Femur (tissue), 1 donor: Measurements from ENCODE around the gene PAH.
A peak's percentile ranks its signal among the peaks of the same experiment; 100 is the strongest.
"Not testable (repeated sequence)": the region's sequence is repeated elsewhere in the genome, so short reads cannot be mapped to it uniquely, and the experiment has no call there.

ENCODE experiments used
- DNase-seq: peaks from one replicate; pipeline ENCODE4 v3.0.0-alpha.2; 2017

PAH gene

DNA sequence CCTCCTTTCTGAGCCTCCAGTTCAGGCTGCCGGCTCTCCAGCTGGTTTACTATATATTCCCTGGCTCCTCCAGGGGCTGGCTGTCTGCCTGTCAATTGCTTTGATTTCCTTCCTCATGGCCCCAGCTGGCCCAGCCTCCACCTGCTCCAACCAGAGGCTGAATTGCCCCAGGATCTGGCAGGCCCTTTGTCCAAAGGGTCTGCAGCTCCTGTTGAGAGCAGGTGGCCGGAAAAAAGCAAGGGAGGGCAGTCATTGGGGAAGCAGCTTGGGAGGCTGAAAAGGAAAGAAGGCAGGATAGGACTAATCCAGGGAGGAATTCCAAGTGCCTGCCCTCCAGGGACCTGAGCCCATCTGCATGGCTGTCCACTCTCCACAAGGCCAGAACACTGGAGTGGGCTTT lies 25.3 kb downstream of the PAH start:
- DNase-seq: no peak

GRCh38 chr12:102888511-102888910 lies 28.5 kb downstream of the PAH start:
- no peak for DNase-seq

DNA sequence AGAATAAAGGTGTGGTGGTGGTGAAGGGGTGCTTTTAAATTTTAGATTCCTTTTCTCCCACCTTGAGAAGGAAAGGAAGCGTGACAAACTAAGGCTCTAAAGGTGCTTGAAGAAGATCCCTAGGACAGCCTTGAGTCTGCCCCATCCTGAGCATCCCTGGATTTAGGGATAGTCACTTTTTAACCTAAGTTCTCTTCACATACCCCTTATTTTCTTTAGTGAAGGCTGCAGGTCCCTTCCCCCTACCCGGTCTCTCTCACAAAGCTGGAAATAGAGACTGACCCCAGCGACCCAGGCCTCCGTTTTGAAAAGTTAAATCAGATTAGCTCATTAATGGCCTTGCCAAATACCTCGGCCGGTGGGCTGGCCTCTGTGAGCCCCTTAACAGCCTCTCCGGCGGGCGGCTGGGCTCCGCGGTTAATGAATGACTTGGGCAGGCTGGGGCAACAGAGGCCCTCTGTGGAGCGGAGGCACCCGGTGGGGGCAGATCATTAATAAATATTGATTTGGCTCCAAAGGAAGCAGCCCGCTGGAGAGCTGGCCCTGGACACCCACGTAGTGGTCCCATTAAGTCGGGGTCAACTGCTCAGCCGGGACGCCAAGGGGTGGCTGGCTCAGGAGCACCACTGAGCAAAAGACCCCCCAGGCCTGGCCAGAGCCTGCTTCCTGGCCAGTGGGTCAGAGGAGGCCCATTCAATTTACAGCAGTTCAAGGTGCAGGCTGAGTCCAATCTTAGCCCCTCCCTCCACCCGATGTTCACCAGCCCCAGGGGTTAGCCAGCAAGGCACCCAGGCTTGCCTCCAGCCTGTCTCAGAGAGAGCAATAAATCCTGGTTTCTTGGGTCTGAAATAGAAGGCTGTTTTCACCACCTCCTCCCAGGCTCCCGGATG lies 31.8 kb downstream of the PAH start:
- DNase-seq: no peak

DNA sequence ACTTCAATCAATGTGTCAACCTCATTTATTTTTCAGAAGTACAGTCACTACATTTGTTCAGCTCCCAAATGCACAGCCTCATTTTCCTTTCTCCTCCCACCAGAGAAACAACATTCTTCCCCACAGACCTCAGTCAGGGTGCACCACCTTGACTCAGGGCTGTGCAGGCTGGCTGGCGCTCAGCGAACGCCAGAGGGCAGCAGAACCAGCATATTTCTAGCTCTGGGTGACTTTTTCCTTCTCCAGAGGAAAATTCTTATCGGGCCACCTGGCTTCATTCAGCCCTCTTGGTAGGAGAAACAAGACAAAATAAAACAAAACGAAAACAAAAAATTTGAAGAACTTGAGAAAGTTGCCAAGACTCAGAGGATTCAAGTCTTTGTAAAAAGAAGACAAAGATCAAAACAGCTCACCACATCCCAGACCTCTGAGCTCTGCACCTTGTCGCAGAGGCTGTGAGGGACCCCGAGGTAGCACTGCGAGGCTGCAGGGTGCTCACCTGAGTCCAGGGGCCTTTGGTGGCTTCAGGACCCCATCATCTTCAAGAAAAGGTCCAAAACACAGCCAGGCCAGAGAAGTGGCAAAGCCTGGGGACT lies 33.7 kb downstream of the PAH start:
- DNase-seq: peak; percentile 35

- DNase-seq: no peak
These were observed 36.3 kb downstream of the PAH start for GRCh38 chr12:102880783-102881182.

- peak; percentile 25 for DNase-seq
These were observed 37.8 kb downstream of the PAH start for GRCh38 chr12:102879144-102879763.

DNA sequence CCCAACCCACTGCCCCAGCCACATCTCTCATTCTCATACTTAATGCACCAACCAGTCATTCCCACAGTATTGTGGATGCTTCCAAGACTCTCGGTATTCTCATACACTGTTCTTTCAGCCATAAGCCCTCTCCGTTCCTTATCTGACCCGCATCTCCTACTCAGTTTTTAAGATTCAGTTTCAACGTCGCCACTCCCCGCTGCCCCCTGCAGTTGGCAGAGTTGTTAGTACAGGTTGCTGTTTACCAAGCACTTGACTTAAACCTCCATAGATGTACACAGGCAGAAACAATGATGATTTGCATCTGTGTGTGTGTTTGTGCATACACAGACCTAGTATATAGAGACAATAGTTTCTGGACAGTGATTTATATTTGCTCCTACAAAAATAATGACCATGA lies 40.2 kb downstream of the PAH start:
- no peak for DNase-seq

DNA sequence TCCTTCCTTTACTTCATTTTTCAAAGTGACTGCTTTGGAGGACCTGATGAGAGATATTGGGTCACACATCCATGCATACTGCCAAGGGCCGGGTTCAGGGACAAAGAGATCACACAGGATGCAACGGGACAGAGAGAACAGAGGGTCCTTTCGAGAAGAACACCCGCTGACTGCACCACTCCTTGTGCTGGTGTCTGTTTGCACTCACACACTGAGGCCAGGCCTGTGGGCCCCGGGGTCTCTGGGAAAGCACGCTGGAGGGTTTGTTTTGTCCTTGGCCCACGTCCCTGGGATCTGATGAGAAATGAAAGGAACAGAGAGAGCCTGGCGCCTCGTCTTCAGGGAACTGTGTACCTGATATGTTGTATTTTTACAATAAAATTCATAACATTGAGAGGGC lies 42.2 kb downstream of the PAH start:
- DNase-seq: no peak

DNA sequence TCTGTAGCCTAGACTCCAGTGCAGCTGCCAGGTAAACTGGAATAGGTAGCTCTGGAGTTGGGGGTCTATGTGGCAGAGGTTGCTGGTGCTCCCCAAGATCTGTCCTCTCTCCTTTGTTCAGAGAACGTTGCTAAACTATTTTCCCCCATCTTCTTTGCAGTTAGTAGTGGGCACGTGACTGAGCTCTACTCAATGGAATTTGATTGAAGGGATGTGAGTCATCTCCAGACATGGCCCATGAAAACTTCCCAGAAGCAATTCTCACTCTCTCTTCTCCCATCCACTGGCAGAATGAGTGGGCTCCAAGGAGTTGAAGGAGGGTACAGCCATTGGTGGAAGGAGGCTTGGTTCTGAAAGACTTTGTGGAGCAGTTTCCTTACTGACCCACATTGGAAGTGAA lies 44.0 kb downstream of the PAH start:
- no peak for DNase-seq

GRCh38 chr12:102871014-102871413 lies 46.0 kb downstream of the PAH start:
- no peak for DNase-seq

DNA sequence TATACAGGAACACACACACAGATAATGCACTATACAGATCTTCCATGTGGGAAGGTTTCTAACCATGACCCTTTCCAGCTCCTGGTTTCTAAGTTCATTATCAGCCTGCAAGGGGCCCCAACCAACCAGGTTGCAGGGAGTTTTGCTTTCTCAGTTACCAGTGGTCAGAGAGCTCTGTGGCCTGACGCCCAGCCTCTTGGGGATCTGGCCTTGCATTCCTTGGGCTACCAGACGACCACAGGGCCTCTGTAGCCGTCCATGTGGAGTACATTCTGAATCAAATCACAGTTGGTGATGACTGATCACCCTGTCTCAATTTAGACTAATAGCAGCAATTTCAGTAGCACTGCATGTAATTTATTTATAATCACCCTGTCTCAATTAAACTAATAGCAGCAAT lies 47.5 kb downstream of the PAH start:
- no peak for DNase-seq

DNA sequence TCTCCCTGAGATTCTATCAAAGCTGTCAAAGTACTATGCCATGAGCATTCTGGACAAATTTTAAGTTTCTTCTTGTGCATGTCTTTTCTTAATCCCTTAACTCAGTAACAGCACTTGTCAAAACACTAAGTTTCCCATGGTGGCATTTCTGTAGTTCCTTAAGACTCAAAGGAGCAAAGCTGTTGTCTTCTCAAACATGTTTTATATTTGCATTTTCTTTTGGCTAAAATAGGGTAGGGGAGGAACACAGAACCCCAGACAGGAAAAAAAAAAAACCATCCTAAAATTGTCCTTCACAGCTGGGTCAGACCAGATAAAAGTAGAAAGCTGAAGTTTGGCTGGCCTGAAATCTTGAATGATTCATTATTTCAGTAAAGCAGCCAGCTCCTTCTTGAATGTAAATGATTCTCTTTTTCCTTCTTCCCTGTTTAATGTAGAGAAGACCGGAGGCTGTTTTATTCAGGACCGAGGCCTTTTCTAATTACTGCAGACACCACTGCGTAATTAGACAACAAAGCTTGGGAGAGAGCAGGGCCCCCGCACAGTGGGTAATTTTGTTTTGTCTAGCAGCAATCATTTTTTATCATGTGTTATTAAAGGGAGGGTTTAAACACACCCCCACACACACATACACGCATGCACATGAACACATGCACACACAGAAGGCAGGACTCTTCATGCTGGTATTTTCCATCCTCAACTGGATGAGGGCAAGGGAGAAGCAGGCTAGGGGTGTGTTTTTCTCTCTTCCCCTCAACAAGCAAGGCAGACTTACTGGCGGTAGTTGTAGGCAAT lies 51.0 kb downstream of the PAH start:
- no peak for DNase-seq

GRCh38 chr12:102862486-102862885 lies 54.6 kb downstream of the PAH start:
- no peak for DNase-seq

GRCh38 chr12:102851246-102851645 lies 65.8 kb downstream of the PAH start:
- no peak for DNase-seq

- no peak for DNase-seq
These were observed 67.2 kb downstream of the PAH start for GRCh38 chr12:102849722-102850447.

DNA sequence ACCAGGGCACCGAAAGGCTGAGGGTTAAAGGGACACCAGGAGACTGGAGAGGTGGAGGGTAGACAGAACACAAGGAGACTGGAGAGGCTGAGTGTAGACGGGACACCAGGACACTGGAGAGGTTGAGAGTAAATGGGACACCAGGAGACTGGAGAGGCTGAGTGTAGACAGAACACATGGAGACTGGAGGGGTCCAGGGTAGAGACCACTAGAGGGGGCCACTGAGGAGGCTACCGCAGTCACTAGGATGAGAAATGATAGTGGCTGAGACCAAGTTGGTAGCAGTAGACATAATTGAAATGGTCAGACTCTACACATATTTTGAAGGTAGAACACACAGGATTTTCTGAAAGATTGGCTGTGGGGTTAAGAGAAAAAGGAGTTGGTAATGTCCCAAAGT lies 68.2 kb downstream of the PAH start:
- DNase-seq: no peak

DNA sequence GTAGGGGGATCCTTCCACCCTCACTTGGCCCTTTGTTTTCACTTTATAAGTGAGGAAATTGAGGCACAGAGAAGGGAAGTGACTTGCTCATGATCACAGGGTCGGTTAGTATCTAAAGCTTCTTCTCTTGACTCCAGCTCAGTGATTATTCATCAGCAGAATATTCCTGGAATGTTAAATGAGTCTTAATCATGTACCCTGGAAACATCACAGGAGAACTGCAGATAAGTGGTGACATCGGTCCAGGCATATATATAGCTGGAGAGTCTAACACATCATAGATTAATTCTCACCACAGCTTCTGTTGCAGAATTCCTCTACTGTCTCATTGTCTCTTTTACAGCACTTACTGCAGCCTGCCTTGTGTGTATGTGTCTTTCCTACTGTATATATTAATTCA lies 69.9 kb downstream of the PAH start:
- no peak for DNase-seq

DNA sequence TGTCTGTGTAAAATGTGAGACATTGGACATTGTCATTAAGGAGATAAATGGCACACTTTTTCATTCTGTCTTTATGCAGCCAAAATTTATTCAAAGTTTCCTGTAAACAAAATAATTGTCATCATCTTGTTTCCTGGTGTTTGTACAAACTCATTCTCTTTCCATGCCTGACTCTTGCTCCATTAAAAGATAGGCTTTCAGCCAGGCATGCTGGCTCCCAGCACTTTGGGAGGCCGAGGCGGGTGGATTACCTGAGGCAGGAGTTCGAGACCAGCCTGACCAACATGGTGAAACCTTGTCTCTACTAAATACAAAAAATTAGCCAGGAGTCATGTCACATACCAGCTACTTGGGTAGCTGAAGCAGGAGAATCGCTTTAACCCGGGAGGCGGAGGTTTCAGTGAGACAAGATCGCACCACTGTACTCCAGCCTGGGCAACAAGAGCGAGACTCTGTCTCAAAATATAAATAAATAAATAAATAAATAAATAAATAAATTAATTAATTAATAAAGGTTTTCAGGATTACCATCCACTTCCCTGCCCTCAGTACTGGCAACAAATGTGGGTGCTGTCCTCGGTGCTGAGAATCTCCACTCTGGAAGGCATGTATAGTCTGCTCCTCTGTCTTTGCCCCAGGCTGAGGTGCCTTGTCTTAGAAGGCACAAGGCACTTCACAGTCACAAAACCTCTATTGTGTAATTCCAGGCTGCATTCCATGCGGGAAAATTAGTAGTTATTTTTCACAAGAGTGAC lies 83.2 kb downstream of the PAH start:
- peak; percentile 40 for DNase-seq

DNA sequence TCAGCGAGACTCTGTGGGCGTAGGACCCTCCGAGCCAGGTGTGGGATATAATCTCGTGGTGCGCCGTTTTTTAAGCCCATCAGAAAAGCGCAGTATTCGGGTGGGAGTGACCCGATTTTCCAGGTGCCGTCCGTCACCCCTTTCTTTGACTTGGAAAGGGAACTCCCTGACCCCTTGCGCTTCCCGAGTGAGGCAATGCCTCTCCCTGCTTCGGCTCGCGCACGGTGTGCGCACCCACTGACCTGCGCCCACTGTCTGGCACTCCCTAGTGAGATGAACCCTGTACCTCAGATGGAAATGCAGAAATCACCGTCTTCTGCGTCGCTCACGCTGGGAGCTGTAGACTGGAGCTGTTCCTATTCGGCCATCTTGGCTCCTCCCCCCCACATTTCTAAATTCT lies 84.2 kb downstream of the PAH start:
- not testable (repeated sequence) for DNase-seq

GRCh38 chr12:102824218-102824835 lies 92.7 kb downstream of the PAH start:
- peak; percentile 59 for DNase-seq

- DNase-seq: no peak
These were observed 95.9 kb downstream of the PAH start for GRCh38 chr12:102821149-102821548.
